Activated CD8-positive, alpha-beta T cell treated with anti-CD3 and anti-CD28 coated beads for 36 hours (primary cell): Measurements from ENCODE around the gene ITGBL1. TPM values are rescaled to one million over a fixed set of nuclear protein-coding genes. Genes with fewer than 3 reads are reported as not detected.

ENCODE experiments used
- ATAC-seq: fragments of 200-7000 bp; cut with Tn5 transposase; one replicate; pipeline ENCODE4 v1.10.0; 2021; ENCODE audit warnings: mild to moderate bottlenecking, moderate library complexity
- CTCF ChIA-PET: fragments of 350-600 bp; sonication (Branson Sonifier 250); formaldehyde crosslinking; loops from one replicate; lab custom pipeline; 2021; ENCODE audit warnings: antibody characterized with exemption; lab: Charles Lee
- POLR2A ChIA-PET: fragments of 350-600 bp; sonication (Branson Sonifier 250); formaldehyde crosslinking; loops from one replicate; lab custom pipeline; 2021; ENCODE audit warnings: antibody characterized with exemption; lab: Charles Lee
- DNase-seq: peaks from one replicate; pipeline ENCODE4 v3.0.0-alpha.2; 2020
- H3K27ac Mint-ChIP-seq: one replicate; pipeline ENCODE4 v1.8.0; 2021; ENCODE audit warnings: mild to moderate bottlenecking, mixed read lengths
- H3K27me3 Mint-ChIP-seq: one replicate; pipeline ENCODE4 v1.8.0; 2021; ENCODE audit warnings: mixed read lengths
- H3K36me3 Mint-ChIP-seq: one replicate; pipeline ENCODE4 v1.8.0; 2021; ENCODE audit warnings: low read depth, mixed read lengths
- H3K4me1 Mint-ChIP-seq: one replicate; pipeline ENCODE4 v1.8.0; 2021; ENCODE audit warnings: low read depth, mixed read lengths
- H3K4me3 Mint-ChIP-seq: one replicate; pipeline ENCODE4 v1.8.0; 2021; ENCODE audit warnings: mild to moderate bottlenecking, moderate library complexity, mixed read lengths
- H3K9me3 Mint-ChIP-seq: one replicate; pipeline ENCODE4 v1.8.0; 2021; ENCODE audit warnings: mixed read lengths
- intact Hi-C: fragments of 100-400 bp; cut with micrococcal nuclease; formaldehyde crosslinking; loops from one replicate; pipeline ENCODE4 v1.10.0; 2022
- total RNA-seq, 2 experiments: library from RNA; stranded (reverse); gene quantifications; one replicate each; pipeline ENCODE4 v1.2.3, GENCODE V29; 2021
- TF ChIP-seq, protein P1 (sequence below): fragments of 200-600 bp; IDR thresholded peaks from one replicate; pipeline ENCODE4 v1.8.0; 2022; ENCODE audit warnings: antibody characterized with exemption, mild to moderate bottlenecking

The ITGBL1 gene
- total RNA-seq, 2 experiments from 2014 or later, result not detected

DNA sequence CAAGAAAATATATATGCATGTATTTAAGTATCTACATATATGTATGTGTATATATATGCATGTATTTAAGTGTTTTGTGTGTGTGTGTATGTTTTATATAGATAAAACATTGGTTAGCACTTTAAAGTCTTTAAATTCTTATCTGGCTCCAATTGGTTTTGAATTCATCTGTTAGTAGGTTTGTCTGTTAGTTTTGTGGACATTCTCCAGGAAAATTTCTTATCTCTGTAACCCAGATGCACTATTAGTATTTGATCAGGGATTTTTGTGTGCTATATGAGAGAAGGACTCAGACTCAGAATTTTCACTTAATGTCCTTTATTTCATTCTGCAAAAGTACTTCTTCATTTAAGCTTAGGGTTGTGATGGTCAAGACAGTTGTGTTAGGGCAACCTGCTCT, 103.1 kb downstream of the ITGBL1 start:
- Mint-ChIP-seq H3K27me3 (peaks cover 11% of the 10 kb centered on the region), H3K9me3 (no peaks in the 10 kb centered on the region), H3K4me3 (no peak overlapping the region), H3K27ac (no peak overlapping the region), H3K4me1 (no peaks in the 10 kb centered on the region), H3K36me3 (no peaks in the 10 kb centered on the region)
- no peak for ATAC-seq
- POLR2A ChIA-PET, result no interaction called here
- no peak for DNase-seq
- intact Hi-C loops, result no loop called here
- CTCF ChIA-PET, result no interaction called here
- TF ChIP-seq, protein P1, sequence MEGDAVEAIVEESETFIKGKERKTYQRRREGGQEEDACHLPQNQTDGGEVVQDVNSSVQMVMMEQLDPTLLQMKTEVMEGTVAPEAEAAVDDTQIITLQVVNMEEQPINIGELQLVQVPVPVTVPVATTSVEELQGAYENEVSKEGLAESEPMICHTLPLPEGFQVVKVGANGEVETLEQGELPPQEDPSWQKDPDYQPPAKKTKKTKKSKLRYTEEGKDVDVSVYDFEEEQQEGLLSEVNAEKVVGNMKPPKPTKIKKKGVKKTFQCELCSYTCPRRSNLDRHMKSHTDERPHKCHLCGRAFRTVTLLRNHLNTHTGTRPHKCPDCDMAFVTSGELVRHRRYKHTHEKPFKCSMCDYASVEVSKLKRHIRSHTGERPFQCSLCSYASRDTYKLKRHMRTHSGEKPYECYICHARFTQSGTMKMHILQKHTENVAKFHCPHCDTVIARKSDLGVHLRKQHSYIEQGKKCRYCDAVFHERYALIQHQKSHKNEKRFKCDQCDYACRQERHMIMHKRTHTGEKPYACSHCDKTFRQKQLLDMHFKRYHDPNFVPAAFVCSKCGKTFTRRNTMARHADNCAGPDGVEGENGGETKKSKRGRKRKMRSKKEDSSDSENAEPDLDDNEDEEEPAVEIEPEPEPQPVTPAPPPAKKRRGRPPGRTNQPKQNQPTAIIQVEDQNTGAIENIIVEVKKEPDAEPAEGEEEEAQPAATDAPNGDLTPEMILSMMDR, result no peak

DNA sequence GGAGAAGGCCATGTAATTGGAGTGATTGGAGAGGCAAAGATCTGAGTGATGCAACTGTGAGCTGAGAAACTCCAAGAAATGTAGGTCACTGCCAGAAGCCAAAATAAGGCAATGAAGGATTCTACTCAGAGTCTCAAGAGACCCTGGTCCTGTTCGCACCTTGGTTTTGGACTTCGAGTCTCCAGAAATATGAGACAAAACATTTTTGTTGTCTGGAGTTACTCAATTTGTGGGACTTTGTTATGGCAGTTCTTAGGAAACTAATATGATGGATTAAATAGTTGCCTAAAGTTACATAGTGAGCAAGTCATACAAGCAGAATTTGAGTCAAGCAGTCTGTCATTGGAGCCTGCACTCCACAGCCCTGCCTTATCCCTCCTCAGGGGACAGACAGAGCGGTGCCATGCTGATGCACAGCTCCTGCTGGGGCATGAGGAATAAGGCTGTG, 104.2 kb downstream of the ITGBL1 start:
- no peak for ATAC-seq
- H3K4me3 Mint-ChIP-seq, result no peak overlapping the region
- no peaks in the 10 kb centered on the region for H3K36me3 Mint-ChIP-seq
- intact Hi-C loops, result no loop called here
- TF ChIP-seq, protein P1, result no peak
- no peak for DNase-seq
- H3K27ac Mint-ChIP-seq, result no peak overlapping the region
- H3K4me1 Mint-ChIP-seq, result no peaks in the 10 kb centered on the region
- H3K9me3 Mint-ChIP-seq, result no peaks in the 10 kb centered on the region
- ChIA-PET CTCF (no interaction called here), POLR2A (no interaction called here)
- H3K27me3 Mint-ChIP-seq, result peaks cover 13% of the 10 kb centered on the region

DNA sequence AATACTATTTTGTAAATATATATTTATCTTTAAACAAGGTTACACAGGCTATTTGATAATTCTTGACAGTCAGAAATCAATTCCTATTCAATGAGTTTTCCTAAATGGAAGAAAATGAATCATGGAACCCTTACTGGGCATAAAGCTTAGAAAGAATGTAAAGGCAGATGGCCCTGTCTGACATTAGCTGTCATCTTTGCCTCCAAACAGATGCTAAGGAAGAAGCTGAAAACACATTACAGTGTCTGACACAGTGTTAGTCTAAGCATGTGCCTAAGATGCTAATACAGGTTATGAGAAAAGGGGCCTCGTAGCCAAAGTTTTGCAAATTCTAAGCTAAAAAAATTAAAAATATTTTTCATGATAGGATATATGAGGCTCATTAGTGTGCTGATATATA, 112.8 kb downstream of the ITGBL1 start:
- ATAC-seq, result no peak
- no peak for DNase-seq
- ChIA-PET POLR2A (no interaction called here), CTCF (no interaction called here)
- no peak overlapping the region for H3K4me3 Mint-ChIP-seq
- H3K36me3 Mint-ChIP-seq, result no peaks in the 10 kb centered on the region
- intact Hi-C loops, result no loop called here
- no peaks in the 10 kb centered on the region for H3K9me3 Mint-ChIP-seq
- TF ChIP-seq, protein P1, result no peak
- H3K27me3 Mint-ChIP-seq, result peaks cover 2% of the 10 kb centered on the region
- H3K27ac Mint-ChIP-seq, result no peak overlapping the region
- H3K4me1 Mint-ChIP-seq, result no peaks in the 10 kb centered on the region

DNA sequence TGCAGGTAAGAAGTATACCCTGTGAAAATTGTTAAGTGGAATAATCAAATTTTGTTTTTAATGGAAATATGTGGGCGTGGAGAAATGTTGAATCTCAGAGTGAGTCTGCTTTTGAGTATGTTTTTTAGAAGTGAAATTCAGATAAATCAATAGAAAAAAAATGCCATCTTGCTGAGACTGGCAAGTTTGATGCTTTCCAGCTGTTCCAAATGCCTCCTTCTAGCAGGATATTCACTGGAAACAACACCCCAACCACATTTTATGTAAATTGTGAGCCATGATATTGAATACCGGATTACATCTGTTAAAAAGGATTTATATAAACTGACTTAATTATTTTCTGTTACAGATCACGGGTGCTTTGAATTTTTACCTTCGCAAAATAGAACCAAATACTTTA, 115.4 kb downstream of the ITGBL1 start:
- Mint-ChIP-seq H3K36me3 (no peaks in the 10 kb centered on the region), H3K9me3 (no peaks in the 10 kb centered on the region), H3K27ac (no peak overlapping the region), H3K4me1 (no peaks in the 10 kb centered on the region), H3K27me3 (no peaks in the 10 kb centered on the region), H3K4me3 (no peak overlapping the region)
- TF ChIP-seq, protein P1, result no peak
- DNase-seq, result no peak
- intact Hi-C loops, result no loop called here
- ChIA-PET CTCF (no interaction called here), POLR2A (no interaction called here)
- no peak for ATAC-seq

DNA sequence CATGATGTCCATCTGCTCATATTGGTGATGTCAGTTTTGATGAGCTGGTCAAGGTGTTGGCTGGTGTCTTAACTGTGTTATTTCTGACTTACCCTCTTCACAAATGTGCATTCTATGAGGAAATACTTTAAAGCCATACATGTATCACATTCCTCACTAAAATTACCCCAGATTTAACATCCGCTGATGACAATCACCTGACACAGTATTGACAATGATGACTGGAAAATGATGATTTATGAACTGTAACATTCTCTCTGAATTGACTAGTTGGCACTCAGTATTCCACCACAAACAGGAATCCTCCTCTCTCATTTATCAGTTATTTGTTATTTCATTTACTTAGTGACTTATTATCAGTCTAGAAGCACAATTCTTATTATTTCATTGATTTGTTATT, 117.3 kb downstream of the ITGBL1 start:
- ChIA-PET POLR2A (no interaction called here), CTCF (no interaction called here)
- Mint-ChIP-seq H3K4me3 (no peak overlapping the region), H3K4me1 (no peaks in the 10 kb centered on the region), H3K9me3 (no peaks in the 10 kb centered on the region), H3K36me3 (no peaks in the 10 kb centered on the region), H3K27ac (no peak overlapping the region), H3K27me3 (no peaks in the 10 kb centered on the region)
- TF ChIP-seq, protein P1, result no peak
- ATAC-seq, result no peak
- no peak for DNase-seq
- intact Hi-C loops, result no loop called here
